COLO668 (cell line): ENCODE results near the gene GYS2.

Experiments used
- DNase-seq: peaks from one replicate; lab custom pipeline; 2025; ENCODE audit not compliant: unreplicated experiment; lab: John Stamatoyannopoulos, UW

The GYS2 gene

DNA sequence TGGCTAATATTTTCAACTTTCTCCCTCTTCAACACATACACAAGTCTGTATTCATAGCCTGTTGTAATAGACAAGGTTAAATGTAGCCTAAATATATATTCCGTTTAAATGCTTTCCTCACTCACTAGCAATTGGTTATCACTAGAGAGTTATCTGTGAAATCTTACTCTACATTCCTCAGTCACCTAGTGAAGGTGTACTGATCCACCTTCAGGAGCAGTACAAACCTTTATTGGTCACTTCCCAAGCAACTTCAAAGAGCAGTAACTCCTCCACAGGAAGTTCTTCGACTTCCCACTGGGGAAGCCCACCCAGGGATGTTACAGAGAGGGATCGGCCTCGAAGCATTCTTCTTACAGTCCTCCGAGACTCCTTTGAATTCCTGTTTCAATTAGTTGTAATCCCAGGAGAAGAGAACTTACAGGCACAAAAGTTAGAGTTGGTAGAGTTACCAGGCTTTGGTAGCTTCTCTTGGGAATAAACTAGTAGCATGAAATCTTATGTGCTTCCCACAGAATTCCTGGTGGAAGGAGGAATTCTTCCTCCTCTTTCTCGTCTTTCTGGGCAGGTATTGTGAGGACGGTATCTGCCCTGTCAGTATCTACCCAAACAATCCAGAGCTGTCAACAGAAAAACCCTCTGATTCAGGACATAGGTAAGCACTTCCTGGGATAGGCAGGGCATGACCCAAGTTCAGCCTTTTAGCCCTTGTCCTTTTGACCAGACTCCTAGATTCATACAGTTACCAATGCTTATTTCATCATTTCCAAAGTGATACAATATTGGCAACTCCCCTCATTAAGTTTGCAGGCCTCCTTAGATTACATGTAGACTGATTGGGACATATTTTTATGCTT lies at the start of gene GYS2:
Gene GYS2 (minus strand): TSS at position 603 of the 857 bp plus-strand sequence. CDS start 255 bp downstream, at position 348.
- no peak for DNase-seq

GRCh38 chr12:21651821-21652220 lies 47.2 kb upstream of the GYS2 start:
- no peak for DNase-seq

DNA sequence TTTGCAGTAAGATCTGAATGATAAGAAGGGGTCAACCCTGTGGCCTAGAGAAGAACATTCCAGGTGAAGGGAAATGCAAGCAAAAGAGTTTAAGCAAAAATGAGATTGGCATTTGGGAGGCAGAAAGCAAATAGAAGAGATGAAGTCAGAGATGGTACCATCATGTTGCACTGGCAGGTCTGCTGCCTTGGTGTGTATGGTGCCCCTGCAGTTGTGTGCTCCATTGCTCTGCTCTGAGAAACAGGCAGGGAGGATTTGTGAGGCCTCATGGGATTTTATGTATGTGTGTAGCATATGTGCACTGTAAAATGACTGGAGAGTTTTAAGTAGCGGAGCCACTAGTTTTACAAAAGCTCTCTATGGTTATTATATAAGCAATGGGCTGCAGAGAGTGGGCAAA lies 46.4 kb upstream of the GYS2 start:
- DNase-seq, result no peak

DNA sequence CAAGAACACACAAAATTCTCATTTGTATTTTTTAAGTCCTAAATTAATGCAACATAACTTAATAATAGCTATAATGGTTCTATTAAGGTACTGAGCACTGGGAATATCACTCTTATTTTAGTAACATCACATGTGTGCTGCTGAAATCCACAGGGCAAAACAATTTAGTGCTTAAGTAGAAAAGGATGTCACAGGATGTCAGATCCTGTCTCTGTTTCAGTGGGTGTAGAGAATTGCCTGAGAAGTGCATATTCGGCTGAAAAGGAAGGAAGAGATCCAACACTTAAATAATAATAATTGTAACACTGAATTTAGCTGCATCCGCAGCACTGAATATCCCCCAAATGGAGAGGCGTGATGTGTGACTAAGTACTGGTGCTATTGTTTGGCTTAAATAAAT lies 44.4 kb upstream of the GYS2 start:
- no peak for DNase-seq

DNA sequence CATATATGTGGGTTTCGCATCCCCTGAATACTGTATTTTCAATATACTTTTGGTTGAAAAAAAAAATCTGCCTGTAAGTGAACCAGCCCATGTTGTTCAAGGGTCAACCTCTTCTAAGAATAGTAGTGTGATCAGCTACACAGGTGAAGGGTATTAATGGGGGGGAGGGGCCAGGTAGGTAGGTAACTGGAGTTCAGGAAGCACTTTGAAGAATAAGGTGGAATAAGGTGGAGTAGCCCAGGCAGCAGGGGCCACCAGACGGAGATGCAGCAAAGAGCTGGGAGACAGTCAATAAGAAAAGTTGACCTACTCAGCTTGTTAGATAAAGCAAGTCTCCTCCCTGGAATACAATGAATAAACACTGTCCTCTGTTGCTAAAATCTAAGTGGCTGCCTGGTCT lies 43.7 kb upstream of the GYS2 start:
- DNase-seq, result no peak

GRCh38 chr12:21647179-21647578 lies 42.5 kb upstream of the GYS2 start:
- DNase-seq, result no peak

DNA sequence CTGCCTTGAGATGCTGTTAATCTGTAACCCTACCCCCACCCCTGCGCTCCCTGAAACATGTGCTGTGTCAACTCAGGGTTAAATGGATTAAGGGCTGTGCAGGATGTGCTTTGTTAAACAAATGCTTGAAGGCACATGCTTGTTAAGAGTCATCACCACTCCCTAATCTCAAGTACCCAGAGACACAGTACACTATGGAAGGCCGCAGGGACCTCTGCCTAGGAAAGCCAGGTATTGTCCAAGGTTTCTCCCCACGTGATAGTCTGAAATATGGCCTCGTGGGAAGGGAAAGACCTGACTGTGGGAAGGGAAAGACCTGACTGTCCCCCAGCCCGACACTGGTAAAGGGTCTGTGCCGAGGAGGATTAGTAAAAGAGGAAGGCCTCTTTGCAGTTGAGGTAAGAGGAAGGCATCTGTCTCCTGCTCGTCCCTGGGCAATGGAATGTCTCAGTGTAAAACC lies 40.4 kb upstream of the GYS2 start:
- DNase-seq, result peak; percentile 27

DNA sequence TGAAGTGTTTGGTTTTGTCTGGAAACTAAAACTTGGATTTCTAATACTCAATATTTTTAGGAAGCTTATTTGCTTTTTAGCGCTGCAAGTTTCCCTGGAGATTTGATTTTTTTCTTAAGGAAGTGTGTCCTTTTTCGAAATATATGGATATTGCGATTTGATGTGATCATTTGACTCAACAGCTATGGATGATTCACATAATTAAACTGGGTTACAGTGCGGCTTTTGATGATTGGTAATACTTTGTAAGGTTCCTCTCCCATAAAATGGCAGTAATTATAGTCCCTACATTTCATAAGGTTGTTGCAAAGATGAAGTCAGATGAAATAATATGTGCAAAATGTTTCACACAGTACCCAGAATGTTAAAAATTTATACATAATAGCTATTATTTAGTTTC lies 39.9 kb upstream of the GYS2 start:
- DNase-seq, result no peak

GRCh38 chr12:21643758-21644157 lies 39.1 kb upstream of the GYS2 start:
- no peak for DNase-seq

DNA sequence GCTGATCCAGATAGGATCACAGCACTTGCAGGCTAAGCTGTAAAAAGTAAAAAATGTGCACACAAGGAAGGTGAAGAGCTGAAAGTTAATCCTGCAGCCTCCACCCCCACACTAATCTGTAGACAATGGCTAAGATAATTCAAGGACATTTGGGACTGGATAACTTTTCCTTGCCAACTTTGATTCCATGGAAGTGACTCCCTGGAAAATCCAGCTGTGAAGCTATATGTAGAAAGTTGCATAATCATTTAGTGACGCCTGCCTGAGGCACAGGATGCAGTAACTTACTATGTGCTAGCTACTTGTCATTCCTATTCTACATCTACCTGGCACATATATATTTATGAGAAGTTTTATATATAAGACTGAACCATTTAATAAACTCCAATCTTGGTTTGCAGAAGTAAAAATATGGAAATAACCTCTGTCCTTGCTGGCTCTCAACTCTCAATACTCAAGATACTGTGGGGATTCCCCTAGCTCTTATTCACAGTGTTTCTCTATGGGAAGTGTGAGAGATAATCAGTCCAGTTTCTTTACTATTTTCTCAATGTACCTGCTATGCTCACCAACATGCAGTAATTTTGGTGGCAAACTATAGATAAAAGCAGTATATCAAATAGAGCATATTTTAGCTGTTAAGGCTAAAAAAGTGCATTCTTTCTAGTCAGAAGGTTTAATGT lies 38.2 kb upstream of the GYS2 start:
- no peak for DNase-seq

DNA sequence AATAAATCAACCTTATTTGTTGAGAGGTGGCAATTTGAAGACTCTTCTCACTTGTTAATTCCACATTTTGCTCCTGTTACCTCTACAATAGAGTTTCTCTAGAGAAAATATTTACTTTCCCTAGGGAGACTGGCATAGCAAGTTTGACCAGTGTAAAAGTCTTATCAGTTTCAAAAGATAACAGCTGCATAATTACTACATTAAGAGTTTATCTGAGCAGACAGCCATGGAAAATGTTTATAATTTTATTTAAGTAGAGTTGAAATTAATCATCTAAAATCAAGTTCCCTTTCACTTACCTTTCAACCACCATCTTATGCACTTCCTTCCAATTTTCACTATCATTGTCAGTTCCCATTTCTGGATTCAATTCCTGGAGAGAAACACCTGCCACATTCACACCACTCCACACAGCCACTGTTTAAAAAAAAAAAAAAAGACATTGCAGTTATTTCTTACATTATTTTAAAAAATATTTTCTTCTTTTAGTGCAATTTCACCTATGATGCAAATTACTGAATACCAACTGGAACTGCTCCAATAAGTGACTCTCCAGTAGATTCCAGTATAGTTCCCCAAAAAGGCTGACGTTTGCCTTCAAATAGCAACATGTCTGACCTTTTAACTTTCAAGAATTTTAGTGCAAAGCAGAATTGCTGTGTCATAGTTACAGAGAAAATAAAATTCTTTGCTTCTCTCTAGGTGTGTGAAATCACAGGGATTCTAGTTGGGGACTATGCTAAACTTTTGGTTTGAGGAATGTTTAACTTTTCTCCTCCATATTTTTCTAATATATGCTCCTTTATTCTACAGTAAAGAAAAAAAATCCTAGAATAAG lies 33.6 kb upstream of the GYS2 start:
- DNase-seq, result no peak

GRCh38 chr12:21634245-21634644 lies 29.6 kb upstream of the GYS2 start:
- DNase-seq, result no peak

- DNase-seq, result no peak
Observed at GRCh38 chr12:21631367-21631766, 26.7 kb upstream of the GYS2 start.

DNA sequence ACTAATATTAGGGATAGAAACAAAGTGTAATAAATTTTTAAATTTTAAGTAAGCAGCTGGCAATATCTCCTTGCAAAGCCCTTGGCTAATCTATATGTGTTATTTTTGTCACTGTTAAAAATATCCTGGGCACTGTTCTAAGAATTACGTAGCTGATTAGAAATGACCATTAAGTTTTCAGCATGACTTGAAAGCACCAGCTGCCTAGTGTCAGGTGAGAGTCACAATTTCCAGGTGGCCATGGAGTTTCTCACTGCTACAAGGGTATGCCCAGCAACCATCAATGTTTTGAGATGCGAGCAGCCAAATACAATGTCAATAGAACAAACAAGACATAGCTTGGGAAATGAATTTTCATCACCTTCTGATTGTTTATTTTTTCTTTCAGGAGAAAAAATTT lies 23.3 kb upstream of the GYS2 start:
- DNase-seq, result peak; percentile 45

GRCh38 chr12:21618566-21618965 lies 13.9 kb upstream of the GYS2 start:
- DNase-seq, result no peak

DNA sequence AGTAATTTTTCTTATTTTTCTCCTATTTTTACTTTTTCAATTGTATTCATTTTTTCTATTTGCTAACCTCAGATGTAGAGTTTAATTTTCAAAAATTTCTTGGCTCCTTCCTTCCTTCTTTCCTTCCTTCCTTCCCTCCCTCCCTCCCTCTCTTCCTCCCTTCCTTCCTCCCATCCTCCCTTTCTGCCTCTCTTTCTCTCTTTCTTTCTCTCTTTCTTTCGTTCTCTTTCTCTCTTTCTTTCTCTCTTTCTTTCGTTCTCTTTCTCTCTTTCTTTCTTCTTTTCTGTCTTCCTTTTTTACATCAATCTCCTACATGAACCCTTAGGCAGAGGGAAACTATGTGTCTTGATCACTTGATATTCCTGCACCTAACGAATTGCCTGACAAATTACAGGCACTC lies 12.4 kb upstream of the GYS2 start:
- no peak for DNase-seq

- DNase-seq, result no peak
Observed at GRCh38 chr12:21615431-21615830, 10.8 kb upstream of the GYS2 start.

GRCh38 chr12:21614506-21614905 lies 9.9 kb upstream of the GYS2 start:
- DNase-seq, result no peak

GRCh38 chr12:21613931-21614330 lies 9.3 kb upstream of the GYS2 start:
- DNase-seq, result no peak

- DNase-seq, result no peak
Observed at GRCh38 chr12:21608196-21608595, 3.5 kb upstream of the GYS2 start.

- no peak for DNase-seq
Observed at GRCh38 chr12:21607701-21608100, 3.1 kb upstream of the GYS2 start.

GRCh38 chr12:21606175-21606574 lies 1.5 kb upstream of the GYS2 start:
- no peak for DNase-seq
